AG04449 (cell line): Measurements from ENCODE around the gene GRIN3B.

Experiments used
- CTCF ChIA-PET: fragments of 350-600 bp; formaldehyde crosslinking; extraction: SDS; loops from one replicate; lab custom pipeline; 2021; ENCODE audit warnings: antibody characterized with exemption; lab: Yijun Ruan, JAX
- POLR2A ChIA-PET: fragments of 400-600, 350-600 bp; formaldehyde crosslinking; extraction: SDS; loops from one replicate; lab custom pipeline; 2020; ENCODE audit warnings: antibody characterized with exemption, inconsistent platforms; lab: Yijun Ruan, JAX
- DNase-seq: peaks from one replicate; pipeline ENCODE4 v3.0.0-alpha.2; 2010; ENCODE audit warnings: low read depth, low spot score
- H3K4me3 ChIP-seq: 2 replicates; pipeline ENCODE4 v1.5.1; 2011; ENCODE audit warnings: low read depth, mild to moderate bottlenecking, control low read depth, low read length
- CTCF ChIP-seq: IDR thresholded peaks from one replicate; pipeline ENCODE4 v1.5.1; 2011; ENCODE audit warnings: mild to moderate bottlenecking, moderate library complexity, low read length, control low read depth, inconsistent platforms; ENCODE audit not compliant: insufficient read depth; ENCODE audit errors: missing control alignments

GRIN3B gene

GRCh38 chr19:980133-980998 is 19.9 kb upstream of the GRIN3B start:
- CTCF ChIA-PET, result interaction anchor here (0.9 to 13.4 kb wide), 4 partner anchors 9 to 211 kb away, joined by 3 to 259 read pairs (median 24); partner anchors contain the start of gene KISS1R
- no peak for DNase-seq
- TF ChIP-seq CTCF, result no peak
- H3K4me3 ChIP-seq, result no peak overlapping the region
- POLR2A ChIA-PET, result no interaction called here

- TF ChIP-seq CTCF, result peak; percentile 73
- POLR2A ChIA-PET, result interaction anchor here (1.2 kb wide), 1 partner anchor 21 kb away, joined by 3 read pairs; no protein-coding TSS in a partner anchor
These were observed 17.6 kb upstream of the GRIN3B start for GRCh38 chr19:982567-983170.

GRCh38 chr19:984165-984967 is 15.9 kb upstream of the GRIN3B start, which contains the start of gene WDR18:
WDR18 (plus strand) TSS chr19:984345; CDS start chr19:984354, 9 bp downstream.
- DNase-seq, result peak; percentile 14
- no peak for TF ChIP-seq CTCF
- ChIA-PET POLR2A (interaction anchor here (0.6 to 1.8 kb wide), 9 partner anchors 12 to 105 kb away, joined by 3 to 11 read pairs (median 3); partner anchors contain the start of genes CNN2 and RNU6-2), CTCF (interaction anchor here (0.8 to 13.4 kb wide), 23 partner anchors 8 to 260 kb away, joined by 3 to 259 read pairs (median 4); partner anchors contain the start of genes CFD and KISS1R)
- peak within 1 kb of the TSS; percentile 93 for H3K4me3 ChIP-seq

More at GRCh38 chr19:982567-983170, 17.6 kb upstream of the GRIN3B start:
- H3K4me3 ChIP-seq, result peak overlapping the region; percentile 53
- CTCF ChIA-PET, result interaction anchor here (0.6 to 13.4 kb wide), 16 partner anchors 8 to 312 kb away, joined by 3 to 259 read pairs (median 4); partner anchors contain the start of genes CFD and KISS1R
- DNase-seq, result no peak

- TF ChIP-seq CTCF, result no peak
- ChIA-PET POLR2A (no interaction called here), CTCF (interaction anchor here (0.6 to 13.4 kb wide), 3 partner anchors 65 to 257 kb away, joined by 3 to 259 read pairs (median 3); partner anchors contain the start of gene KISS1R)
- no peak for DNase-seq
- no peak overlapping the region for H3K4me3 ChIP-seq
These were observed 14.1 kb upstream of the GRIN3B start for GRCh38 chr19:986083-986482.

- no peak overlapping the region for H3K4me3 ChIP-seq
- no peak for TF ChIP-seq CTCF
- DNase-seq, result no peak
- ChIA-PET CTCF (interaction anchor here (1.4 to 13.4 kb wide), 2 partner anchors 67 to 132 kb away, joined by 3 to 259 read pairs; partner anchors contain the start of gene KISS1R), POLR2A (interaction anchor here (0.6 kb wide), 1 partner anchor 85 kb away, joined by 3 read pairs; no protein-coding TSS in a partner anchor)
These were observed 12.1 kb upstream of the GRIN3B start for GRCh38 chr19:988081-988480.
